Ovary (tissue), 3 donors: ENCODE data around the gene MAP3K10.

ENCODE experiments used
- CTCF ChIP-seq, 3 donors: fragments of 450-650 bp in 2 of 3; fragments of 200-600 bp in 1 of 3; IDR thresholded peaks; one replicate each; pipeline versions ENCODE4 v1.5.1 to v1.8.0; 2016 to 2022; ENCODE audit warnings: antibody characterized with exemption in 3 of 3, mild to moderate bottlenecking in 1 of 3
- POLR2A ChIP-seq: fragments of 450-650 bp; IDR thresholded peaks from one replicate; pipeline ENCODE4 v1.6.1; 2017; ENCODE audit warnings: antibody characterized with exemption, mild to moderate bottlenecking, moderate library complexity
- donor health status: DM: no; HTN: no; CAD: no.

- TF ChIP-seq POLR2A = no peak
- TF ChIP-seq CTCF (IDR thresholded peaks at IDR 0.05) = no peak
Measured at GRCh38 chr19:40240332-40240731, 49.1 kb downstream of the MAP3K10 start.
